Measurements from ENCODE around the gene PPP1R36. TPM values are rescaled to one million over a fixed set of nuclear protein-coding genes. Genes with fewer than 3 reads are reported as not detected.

The PPP1R36 gene
- total and polyA plus RNA-seq, 7 donors, result 1.1 to 8.6 (median 2.3) TPM; not detected in 2

- intact Hi-C loops (cut with DNase I), result no loop called here
- H3K4me3 ChIP-seq, result no peak overlapping the region
- WGBS, 2 donors, result 90 to 96% methylated on average over 2 of the region's 2 CpGs
- TF ChIP-seq POLR2A (IDR thresholded peaks at IDR 0.05) (no peak), EP300 (IDR thresholded peaks at IDR 0.05) (no peak), POLR2AphosphoS5 (IDR thresholded peaks at IDR 0.05) (no peak), CTCF (IDR thresholded peaks at IDR 0.05) (no peak)
- no peak overlapping the region for H3K27ac ChIP-seq
- H3K36me3 ChIP-seq, result peaks cover 0 to 27% (median 8%) of the 10 kb centered on the region in 4 donors
- no peaks in the 10 kb centered on the region for H3K27me3 ChIP-seq
- H3K9me3 ChIP-seq, result no peaks in the 10 kb centered on the region
- peaks cover 0 to 3% (median 0%) of the 10 kb centered on the region in 4 donors for H3K4me1 ChIP-seq
- no peak for DNase-seq
These were observed 24.4 kb upstream of the PPP1R36 start for GRCh38 chr14:64525354-64525753.

- WGBS, 2 donors, result 86 to 93% methylated on average over 2 of the region's 2 CpGs
- DNase-seq, result no peak
- no peaks in the 10 kb centered on the region for H3K9me3 ChIP-seq
- TF ChIP-seq EP300 (IDR thresholded peaks at IDR 0.05) (no peak), POLR2AphosphoS5 (IDR thresholded peaks at IDR 0.05) (no peak), POLR2A (IDR thresholded peaks at IDR 0.05) (no peak), CTCF (IDR thresholded peaks at IDR 0.05) (no peak)
- H3K27me3 ChIP-seq, result no peaks in the 10 kb centered on the region
- H3K36me3 ChIP-seq, result peaks cover 0 to 3% (median 0%) of the 10 kb centered on the region in 4 donors
- no peak overlapping the region for H3K27ac ChIP-seq
- no peak overlapping the region for H3K4me3 ChIP-seq
- intact Hi-C loops (cut with DNase I), result no loop called here
- no peaks in the 10 kb centered on the region for H3K4me1 ChIP-seq
These were observed 18.2 kb upstream of the PPP1R36 start for GRCh38 chr14:64531567-64531966.

- Histone ChIP-seq H3K36me3 (no peaks in the 10 kb centered on the region), H3K9me3 (no peaks in the 10 kb centered on the region), H3K4me3 (no peak overlapping the region), H3K27ac (no peak overlapping the region), H3K4me1 (peaks cover 0 to 21% (median 2%) of the 10 kb centered on the region in 4 donors), H3K27me3 (no peaks in the 10 kb centered on the region)
- DNase-seq, result no peak
- TF ChIP-seq CTCF (IDR thresholded peaks at IDR 0.05) (no peak), POLR2A (IDR thresholded peaks at IDR 0.05) (no peak), EP300 (IDR thresholded peaks at IDR 0.05) (no peak), POLR2AphosphoS5 (IDR thresholded peaks at IDR 0.05) (no peak)
- intact Hi-C loops (cut with DNase I), result no loop called here
- WGBS, 2 donors, result 88 to 89% methylated on average over 4 of the region's 4 CpGs
These were observed 13.1 kb upstream of the PPP1R36 start for GRCh38 chr14:64536488-64537245.

GRCh38 chr14:64540208-64541202 is 9.3 kb upstream of the PPP1R36 start, which contains the start of gene HSPA2:
TSS of gene HSPA2 (plus strand) at chr14:64540741. CDS start at chr14:64540850, 109 bp downstream.
- peak within 1 kb of the TSS; percentile 50 to 63 (median 58) for H3K4me3 ChIP-seq
- peaks cover 0 to 26% (median 6%) of the 10 kb centered on the region in 4 donors for H3K4me1 ChIP-seq
- H3K27me3 ChIP-seq, result no peaks in the 10 kb centered on the region
- no peaks in the 10 kb centered on the region for H3K9me3 ChIP-seq
- peak; percentile 100 for DNase-seq
- 9 to 16% methylated on average over 79 of the region's 79 CpGs for WGBS, 2 donors
- TF ChIP-seq POLR2A (IDR thresholded peaks at IDR 0.05) (peak; percentile 95 to 96), CTCF (IDR thresholded peaks at IDR 0.05) (peak; percentile 72 to 83 (median 78)), EP300 (IDR thresholded peaks at IDR 0.05) (no peak), POLR2AphosphoS5 (IDR thresholded peaks at IDR 0.05) (peak; percentile 98 to 100 (median 99))
- peak within 1 kb of the TSS; percentile 88 to 95 (median 92) for H3K27ac ChIP-seq
- H3K36me3 ChIP-seq, result no peaks in the 10 kb centered on the region
- intact Hi-C loops (cut with DNase I), result loop anchor here (1.0 to 2.0 kb wide), 4 partner anchors 35 to 224 kb away; no protein-coding TSS in a partner anchor

Measured in sigmoid colon (tissue), 7 donors.